Chondrocyte (in vitro differentiated cells): ENCODE results near the gene SCN1A. TPM values are rescaled to one million over a fixed set of nuclear protein-coding genes. Genes with fewer than 3 reads are reported as not detected.

Experiments
- DNase-seq: peaks from one replicate; pipeline ENCODE4 v3.0.0; 2021; ENCODE audit warnings: mixed read lengths, low spot score
- H3K27ac Mint-ChIP-seq: one replicate; pipeline ENCODE4 v1.8.0; 2021; ENCODE audit warnings: mild to moderate bottlenecking, moderate library complexity, mixed read lengths; ENCODE audit not compliant: unreplicated experiment
- H3K27me3 Mint-ChIP-seq: 2 replicates; pipeline ENCODE4 v1.8.0; 2021; ENCODE audit warnings: low read depth, mixed read lengths
- H3K36me3 Mint-ChIP-seq: 2 replicates; pipeline ENCODE4 v1.8.0; 2021; ENCODE audit warnings: low read depth, mixed read lengths
- H3K4me1 Mint-ChIP-seq: 2 replicates; pipeline ENCODE4 v1.8.0; 2021; ENCODE audit warnings: low read depth, mild to moderate bottlenecking, mixed read lengths
- H3K4me3 Mint-ChIP-seq: one replicate; pipeline ENCODE4 v1.8.0; 2021; ENCODE audit warnings: mild to moderate bottlenecking, moderate library complexity, mixed read lengths; ENCODE audit not compliant: unreplicated experiment
- H3K9me3 Mint-ChIP-seq: 2 replicates; pipeline ENCODE4 v1.8.0; 2021; ENCODE audit warnings: low read depth, mixed read lengths
- CTCF ChIP-seq: fragments of 200-600 bp; sonication (generic); IDR thresholded peaks from 2 replicates; pipeline ENCODE4 v1.5.0; 2021; ENCODE audit warnings: antibody characterized with exemption, mild to moderate bottlenecking, moderate library complexity
- total RNA-seq: library from RNA; stranded (reverse); gene quantifications from 3 replicates; pipeline ENCODE4 v1.2.1, GENCODE V29; 2021

The SCN1A gene
- total RNA-seq, 1 donor from 2014 or later, result 0.05 TPM

- no peak for DNase-seq
- Mint-ChIP-seq H3K27ac (no peak overlapping the region), H3K36me3 (no peaks in the 10 kb centered on the region), H3K4me1 (peaks cover 4% of the 10 kb centered on the region), H3K4me3 (no peak overlapping the region), H3K27me3 (no peaks in the 10 kb centered on the region), H3K9me3 (no peaks in the 10 kb centered on the region)
- no peak for TF ChIP-seq CTCF
These were observed 95.5 kb downstream of the SCN1A start for GRCh38 chr2:166032361-166032760.

GRCh38 chr2:166031054-166031453 is 96.8 kb downstream of the SCN1A start:
- H3K36me3 Mint-ChIP-seq, result no peaks in the 10 kb centered on the region
- H3K4me3 Mint-ChIP-seq, result no peak overlapping the region
- no peak for DNase-seq
- no peaks in the 10 kb centered on the region for H3K9me3 Mint-ChIP-seq
- H3K27ac Mint-ChIP-seq, result no peak overlapping the region
- no peak for TF ChIP-seq CTCF
- peaks cover 4% of the 10 kb centered on the region for H3K4me1 Mint-ChIP-seq
- H3K27me3 Mint-ChIP-seq, result no peaks in the 10 kb centered on the region

- no peak for TF ChIP-seq CTCF
- Mint-ChIP-seq H3K4me3 (no peak overlapping the region), H3K27me3 (no peaks in the 10 kb centered on the region), H3K27ac (no peak overlapping the region), H3K4me1 (no peaks in the 10 kb centered on the region), H3K36me3 (no peaks in the 10 kb centered on the region), H3K9me3 (peaks cover 9% of the 10 kb centered on the region)
- no peak for DNase-seq
These were observed 102.5 kb downstream of the SCN1A start for GRCh38 chr2:166025313-166025712.

- no peaks in the 10 kb centered on the region for H3K27me3 Mint-ChIP-seq
- H3K27ac Mint-ChIP-seq, result no peak overlapping the region
- H3K36me3 Mint-ChIP-seq, result no peaks in the 10 kb centered on the region
- H3K4me3 Mint-ChIP-seq, result no peak overlapping the region
- no peak for TF ChIP-seq CTCF
- H3K9me3 Mint-ChIP-seq, result no peaks in the 10 kb centered on the region
- no peak for DNase-seq
- H3K4me1 Mint-ChIP-seq, result peaks cover 4% of the 10 kb centered on the region
These were observed 110.6 kb downstream of the SCN1A start for GRCh38 chr2:166017208-166017607.

GRCh38 chr2:166013878-166014277 is 113.9 kb downstream of the SCN1A start:
- H3K27me3 Mint-ChIP-seq, result no peaks in the 10 kb centered on the region
- no peak for TF ChIP-seq CTCF
- DNase-seq, result no peak
- no peak overlapping the region for H3K4me3 Mint-ChIP-seq
- no peak overlapping the region for H3K27ac Mint-ChIP-seq
- no peaks in the 10 kb centered on the region for H3K9me3 Mint-ChIP-seq
- peaks cover 4% of the 10 kb centered on the region for H3K4me1 Mint-ChIP-seq
- no peaks in the 10 kb centered on the region for H3K36me3 Mint-ChIP-seq
